SJSA1 (cell line): ENCODE measurements around the gene AGPAT4. TPM values are rescaled to one million over a fixed set of nuclear protein-coding genes. Genes with fewer than 3 reads are reported as not detected.

Experiments used
- DNase-seq, 2 experiments: peaks; one replicate each; pipeline ENCODE4 v3.0.0-alpha.2; 2015 to 2020; ENCODE audit warnings: low spot score in 2 of 2, low read depth in 1 of 2
- H3K27ac ChIP-seq: fragments of 250-450 bp; sonication (Bioruptor Pico); 2 replicates; pipeline ENCODE4 v1.5.1; 2020; ENCODE audit warnings: mild to moderate bottlenecking, moderate library complexity
- H3K27me3 ChIP-seq: fragments of 250-450 bp; sonication (Bioruptor Pico); replicated peaks from 2 replicates; pipeline ENCODE4 v1.5.1; 2020; ENCODE audit warnings: mild to moderate bottlenecking, moderate library complexity
- H3K36me3 ChIP-seq: fragments of 250-450 bp; sonication (Bioruptor Pico); 2 replicates; pipeline ENCODE4 v1.5.1; 2020; ENCODE audit warnings: mild to moderate bottlenecking
- H3K4me1 ChIP-seq: fragments of 250-450 bp; sonication (Bioruptor Pico); replicated peaks from 2 replicates; pipeline ENCODE4 v1.6.1; 2021; ENCODE audit warnings: mild to moderate bottlenecking
- H3K4me3 ChIP-seq: fragments of 250-450 bp; sonication (Bioruptor Pico); 2 replicates; pipeline ENCODE4 v1.5.1; 2020; ENCODE audit warnings: mild to moderate bottlenecking
- H3K9me3 ChIP-seq: fragments of 250-450 bp; sonication (Bioruptor Pico); replicated peaks from 2 replicates; pipeline ENCODE4 v1.5.1; 2020; ENCODE audit warnings: mild to moderate bottlenecking
- total RNA-seq: library from RNA; depleted of rRNA; stranded (reverse); fragments of >200 nt; shearing (Covaris generic); gene quantifications from 2 replicates; pipeline ENCODE4 v1.2.3, GENCODE V29; 2014

AGPAT4 gene
- total RNA-seq, 1 experiment from 2014 or later = 6.2 TPM

- DNase-seq = peak in 1 of 2 experiments; percentile 30
- Histone ChIP-seq H3K9me3 (no peaks in the 10 kb centered on the region), H3K4me3 (peak overlapping the region; percentile 44), H3K27ac (peak overlapping the region; percentile 84), H3K27me3 (no peaks in the 10 kb centered on the region), H3K36me3 (peaks cover 19% of the 10 kb centered on the region), H3K4me1 (peaks cover 15% of the 10 kb centered on the region)
Observed at GRCh38 chr6:161272635-161273273, 1.1 kb downstream of the AGPAT4 start.

- no peak overlapping the region for H3K27ac ChIP-seq
- H3K4me1 ChIP-seq = peaks cover 15% of the 10 kb centered on the region
- H3K36me3 ChIP-seq = peaks cover 19% of the 10 kb centered on the region
- H3K9me3 ChIP-seq = no peaks in the 10 kb centered on the region
- no peaks in the 10 kb centered on the region for H3K27me3 ChIP-seq
- no peak overlapping the region for H3K4me3 ChIP-seq
- no peak for DNase-seq
Observed at GRCh38 chr6:161271343-161272030, 2.4 kb downstream of the AGPAT4 start.

GRCh38 chr6:161270116-161270515, 3.7 kb downstream of the AGPAT4 start:
- H3K27ac ChIP-seq = no peak overlapping the region
- H3K4me3 ChIP-seq = no peak overlapping the region
- no peaks in the 10 kb centered on the region for H3K27me3 ChIP-seq
- H3K9me3 ChIP-seq = no peaks in the 10 kb centered on the region
- H3K36me3 ChIP-seq = peaks cover 19% of the 10 kb centered on the region
- H3K4me1 ChIP-seq = peaks cover 21% of the 10 kb centered on the region
- no peak for DNase-seq

GRCh38 chr6:161269310-161269709, 4.6 kb downstream of the AGPAT4 start:
- DNase-seq = no peak
- Histone ChIP-seq H3K4me3 (no peak overlapping the region), H3K27me3 (no peaks in the 10 kb centered on the region), H3K4me1 (peaks cover 17% of the 10 kb centered on the region), H3K9me3 (no peaks in the 10 kb centered on the region), H3K27ac (no peak overlapping the region), H3K36me3 (peaks cover 19% of the 10 kb centered on the region)

GRCh38 chr6:161268531-161269210, 5.2 kb downstream of the AGPAT4 start:
- Histone ChIP-seq H3K4me1 (peaks cover 16% of the 10 kb centered on the region), H3K4me3 (no peak overlapping the region), H3K27me3 (no peaks in the 10 kb centered on the region), H3K9me3 (no peaks in the 10 kb centered on the region), H3K36me3 (peaks cover 19% of the 10 kb centered on the region), H3K27ac (no peak overlapping the region)
- DNase-seq = no peak

- Histone ChIP-seq H3K9me3 (no peaks in the 10 kb centered on the region), H3K27me3 (no peaks in the 10 kb centered on the region), H3K36me3 (peaks cover 19% of the 10 kb centered on the region), H3K4me3 (no peak overlapping the region), H3K4me1 (peaks cover 6% of the 10 kb centered on the region; the same call in 1 of the 2 replicates), H3K27ac (no peak overlapping the region)
- DNase-seq = no peak
Observed at GRCh38 chr6:161266513-161267230, 7.2 kb downstream of the AGPAT4 start.

GRCh38 chr6:161265975-161266374, 7.9 kb downstream of the AGPAT4 start:
- Histone ChIP-seq H3K27ac (no peak overlapping the region), H3K36me3 (peaks cover 16% of the 10 kb centered on the region), H3K27me3 (no peaks in the 10 kb centered on the region), H3K4me3 (no peak overlapping the region), H3K4me1 (peaks cover 6% of the 10 kb centered on the region; the same call in 1 of the 2 replicates), H3K9me3 (no peaks in the 10 kb centered on the region)
- no peak for DNase-seq

- H3K4me1 ChIP-seq = peaks cover 6% of the 10 kb centered on the region; the same call in 1 of the 2 replicates
- peaks cover 15% of the 10 kb centered on the region for H3K36me3 ChIP-seq
- H3K27me3 ChIP-seq = no peaks in the 10 kb centered on the region
- DNase-seq = no peak
- H3K27ac ChIP-seq = no peak overlapping the region
- no peak overlapping the region for H3K4me3 ChIP-seq
- H3K9me3 ChIP-seq = no peaks in the 10 kb centered on the region
Observed at GRCh38 chr6:161265554-161265953, 8.3 kb downstream of the AGPAT4 start.

- Histone ChIP-seq H3K27ac (no peak overlapping the region), H3K4me1 (peaks cover 6% of the 10 kb centered on the region; the same call in 1 of the 2 replicates), H3K9me3 (no peaks in the 10 kb centered on the region), H3K36me3 (peaks cover 15% of the 10 kb centered on the region), H3K4me3 (no peak overlapping the region), H3K27me3 (no peaks in the 10 kb centered on the region)
- no peak for DNase-seq
Observed at GRCh38 chr6:161264181-161264580, 9.7 kb downstream of the AGPAT4 start.

GRCh38 chr6:161261816-161262215, 12.0 kb downstream of the AGPAT4 start:
- peaks cover 27% of the 10 kb centered on the region for H3K4me1 ChIP-seq
- DNase-seq = no peak
- no peaks in the 10 kb centered on the region for H3K9me3 ChIP-seq
- H3K27me3 ChIP-seq = no peaks in the 10 kb centered on the region
- no peak overlapping the region for H3K27ac ChIP-seq
- H3K36me3 ChIP-seq = peaks cover 20% of the 10 kb centered on the region
- no peak overlapping the region for H3K4me3 ChIP-seq

GRCh38 chr6:161261325-161261724, 12.5 kb downstream of the AGPAT4 start:
- no peaks in the 10 kb centered on the region for H3K27me3 ChIP-seq
- peaks cover 20% of the 10 kb centered on the region for H3K36me3 ChIP-seq
- no peak overlapping the region for H3K27ac ChIP-seq
- no peaks in the 10 kb centered on the region for H3K9me3 ChIP-seq
- DNase-seq = no peak
- H3K4me3 ChIP-seq = no peak overlapping the region
- peaks cover 26% of the 10 kb centered on the region for H3K4me1 ChIP-seq

- Histone ChIP-seq H3K9me3 (no peaks in the 10 kb centered on the region), H3K4me1 (peaks cover 20% of the 10 kb centered on the region), H3K27me3 (no peaks in the 10 kb centered on the region), H3K4me3 (no peak overlapping the region), H3K27ac (no peak overlapping the region), H3K36me3 (peaks cover 20% of the 10 kb centered on the region)
- DNase-seq = no peak
Observed at GRCh38 chr6:161259302-161259701, 14.6 kb downstream of the AGPAT4 start.

GRCh38 chr6:161257793-161258457, 15.9 kb downstream of the AGPAT4 start:
- H3K4me1 ChIP-seq = peaks cover 20% of the 10 kb centered on the region
- DNase-seq = peak; percentile 74 to 83
- peak overlapping the region; percentile 87 for H3K27ac ChIP-seq
- H3K36me3 ChIP-seq = peaks cover 20% of the 10 kb centered on the region
- H3K9me3 ChIP-seq = no peaks in the 10 kb centered on the region
- no peaks in the 10 kb centered on the region for H3K27me3 ChIP-seq
- 0 out of 2 replicates have a peak overlapping the region, but pooled peaks have one; percentile 6 for H3K4me3 ChIP-seq
